HG03575 (cell line): ENCODE data around the gene IL4R.
"Not testable (repeated sequence)": the region's sequence is repeated elsewhere in the genome, so short reads cannot be mapped to it uniquely, and the experiment has no call there.

Source experiments
- ATAC-seq: cut with Tn5 transposase; IDR thresholded peaks from one replicate; pipeline ENCODE4 v1.9.1; 2021; ENCODE audit not compliant: unreplicated experiment, insufficient number of reproducible peaks, low FRiP score; ENCODE audit errors: extremely low read depth

Gene IL4R

DNA sequence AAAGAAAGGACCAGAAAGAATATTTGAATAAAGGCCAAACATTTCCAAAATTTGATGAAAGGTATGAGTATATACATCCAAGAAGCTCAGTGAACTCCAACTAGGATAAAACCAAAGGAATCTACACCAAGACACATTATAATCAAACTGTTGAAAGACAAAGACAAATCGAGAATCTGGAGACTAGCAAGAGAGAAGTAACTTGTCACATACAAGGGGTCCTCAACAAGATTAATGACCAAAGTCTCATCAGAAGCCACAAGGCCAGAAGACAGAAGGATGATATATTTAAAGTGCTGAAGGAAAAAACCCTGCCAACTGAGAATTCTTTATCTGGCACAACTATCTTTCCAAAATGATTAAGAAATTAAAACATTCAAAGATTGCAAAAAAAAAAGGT lies 78.9 kb downstream of the IL4R start:
- ATAC-seq: no peak

DNA sequence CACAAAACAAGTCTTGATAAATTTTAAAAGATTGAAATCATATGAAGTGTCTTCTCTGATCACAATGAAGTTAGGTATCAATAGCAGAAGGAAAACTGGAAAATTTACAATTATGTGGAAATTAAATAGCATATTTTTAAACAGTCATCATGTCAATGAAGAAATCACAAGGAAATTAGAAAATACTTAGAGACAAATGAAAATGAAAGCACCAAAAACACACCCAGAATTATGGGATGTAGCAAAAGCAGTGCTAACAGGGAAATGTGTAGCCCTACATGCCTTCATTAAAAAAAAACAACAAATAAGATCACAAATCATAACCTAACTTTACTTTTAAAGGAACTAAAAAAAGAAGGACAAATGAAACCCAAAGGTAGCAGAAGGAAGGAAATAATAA lies 80.7 kb downstream of the IL4R start:
- no peak for ATAC-seq

DNA sequence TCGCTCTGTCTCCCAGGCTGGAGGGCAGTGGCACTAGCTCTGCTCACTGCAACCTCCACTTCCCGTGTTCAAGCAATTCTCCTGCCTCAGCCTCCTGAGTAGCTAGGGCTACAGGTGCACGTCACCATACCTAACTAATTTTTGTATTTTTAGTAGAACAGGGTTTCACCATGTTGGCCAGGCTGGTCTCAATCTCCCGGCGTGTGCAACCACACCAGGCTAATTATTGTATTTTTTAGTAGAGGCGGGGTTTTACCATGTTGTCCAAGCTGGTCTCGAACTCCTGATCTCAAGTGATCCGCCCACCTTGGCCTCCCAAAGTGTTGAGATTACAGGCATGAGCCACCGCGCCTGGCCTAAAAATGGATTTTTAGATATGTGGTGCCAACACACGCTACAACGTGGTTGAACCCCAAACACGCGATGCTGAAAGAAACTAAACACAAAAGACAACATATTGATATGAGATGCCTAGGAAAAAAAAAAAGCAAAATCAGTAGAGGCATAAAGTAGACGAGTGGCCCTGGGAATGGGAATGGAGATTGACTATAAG lies 84.6 kb downstream of the IL4R start:
- ATAC-seq: not testable (repeated sequence)

DNA sequence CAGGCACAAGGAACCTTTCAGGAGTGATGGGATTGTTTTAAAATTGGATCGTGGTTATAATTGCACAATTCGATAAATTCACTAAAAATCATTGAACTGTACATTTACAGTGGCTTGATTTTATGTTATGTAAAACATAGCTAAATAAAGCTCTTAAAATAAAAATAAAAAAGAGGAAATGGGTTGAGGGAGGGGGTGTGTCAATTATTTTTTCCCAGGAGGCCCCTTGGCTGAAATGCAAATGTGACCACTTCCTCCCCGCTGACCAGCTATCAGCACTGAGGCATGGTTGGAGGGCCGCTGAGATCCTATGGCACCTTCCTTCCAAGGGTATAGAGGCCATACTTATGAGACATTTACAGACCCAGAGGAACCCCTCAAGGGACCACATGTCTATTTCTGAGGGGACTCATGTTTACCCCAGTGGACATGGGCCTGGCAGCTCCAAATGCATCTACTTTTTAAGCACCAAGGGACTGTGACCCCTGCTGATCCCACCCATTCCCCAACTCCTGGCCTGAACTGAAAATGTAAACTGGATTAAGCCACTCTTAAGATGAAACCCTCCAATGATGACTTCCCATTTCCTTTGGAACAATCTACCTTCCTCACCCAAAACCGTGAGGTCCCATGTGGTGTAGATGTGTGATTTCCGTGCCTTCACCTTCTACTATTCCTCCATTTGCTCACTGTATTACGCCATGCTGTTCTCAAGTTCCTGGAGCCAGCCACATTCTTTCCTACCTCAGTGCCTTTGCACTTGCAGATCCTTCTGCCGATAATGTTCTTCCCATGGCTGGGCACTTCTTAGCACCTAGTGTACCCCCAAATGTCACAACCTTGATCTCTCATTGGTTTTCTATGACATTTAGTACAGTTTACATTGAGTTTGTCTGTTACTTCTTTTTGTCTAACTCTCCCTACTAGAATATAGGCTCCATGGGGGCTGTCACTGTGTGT lies 85.4 kb downstream of the IL4R start:
- no peak for ATAC-seq

DNA sequence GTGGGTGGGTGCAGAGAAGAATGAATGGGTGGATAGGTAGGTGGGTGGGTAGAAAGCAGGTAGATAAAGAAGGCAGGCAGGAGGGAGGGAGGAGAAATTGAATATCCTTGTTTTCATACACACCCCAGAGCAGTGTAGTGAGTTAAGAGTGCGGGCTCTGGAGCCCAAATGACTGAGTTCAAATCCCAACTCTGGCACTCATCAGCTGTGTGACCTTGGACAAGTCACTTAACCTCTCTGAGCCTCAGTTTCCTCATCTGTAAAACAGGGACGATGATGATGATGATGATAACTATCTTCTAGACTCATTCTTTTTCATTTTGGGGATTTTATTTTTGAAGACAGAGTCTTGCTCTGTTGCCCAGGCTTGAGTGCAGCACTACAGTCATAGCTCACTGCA lies 86.2 kb downstream of the IL4R start:
- ATAC-seq: no peak

DNA sequence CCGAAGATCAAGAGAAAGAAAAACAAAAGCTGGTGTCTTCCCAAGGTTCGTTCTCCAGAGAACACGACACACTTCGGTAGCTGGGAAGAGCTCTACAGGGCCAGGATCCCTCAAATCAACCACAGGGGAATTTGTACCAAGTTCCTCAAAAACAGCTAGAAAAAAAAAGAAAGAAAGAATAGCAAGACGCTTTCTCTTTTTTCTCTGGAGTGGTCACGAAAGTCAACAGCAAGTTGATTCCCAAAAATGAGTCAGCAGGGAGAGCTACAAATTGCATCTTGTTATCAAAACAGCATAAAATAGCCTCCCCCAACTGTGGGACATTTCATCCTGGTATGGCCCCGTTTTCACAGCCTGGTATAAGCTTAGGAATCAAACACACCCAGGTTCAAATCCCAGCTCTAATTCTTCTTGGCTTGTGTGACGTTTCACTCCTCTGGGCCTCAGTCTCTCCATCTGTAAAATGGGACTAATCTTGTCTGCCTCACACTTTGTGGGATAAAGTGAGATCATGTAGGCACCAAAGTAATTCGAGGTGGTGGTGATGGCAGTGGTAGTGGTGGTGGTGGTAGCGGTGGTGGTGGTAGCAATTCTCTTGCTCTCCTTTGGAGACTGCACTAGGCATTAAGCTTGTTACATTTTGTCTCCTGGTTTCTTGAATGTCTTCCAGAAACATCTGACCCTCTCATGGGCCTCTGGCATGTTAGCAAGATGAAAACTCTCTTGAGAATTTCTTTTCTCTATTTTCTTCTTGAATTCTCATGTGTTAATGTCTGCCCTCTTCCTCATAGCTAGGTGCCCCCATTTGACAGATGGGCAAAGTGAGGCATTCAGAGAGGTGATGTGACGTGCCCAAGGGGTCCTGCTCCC lies 87.2 kb downstream of the IL4R start:
- ATAC-seq: no peak

- peak; percentile 23 for ATAC-seq
Observed at GRCh38 chr16:27401768-27402568, 88.2 kb downstream of the IL4R start, which contains the start of gene IL21R. IL21R (plus strand) TSS chr16:27402174; CDS start chr16:27430072, 27,898 bp downstream.

- ATAC-seq: no peak
Observed at GRCh38 chr16:27402569-27402963, 88.8 kb downstream of the IL4R start.

- ATAC-seq: no peak
Observed at GRCh38 chr16:27402964-27403600, 89.3 kb downstream of the IL4R start.

DNA sequence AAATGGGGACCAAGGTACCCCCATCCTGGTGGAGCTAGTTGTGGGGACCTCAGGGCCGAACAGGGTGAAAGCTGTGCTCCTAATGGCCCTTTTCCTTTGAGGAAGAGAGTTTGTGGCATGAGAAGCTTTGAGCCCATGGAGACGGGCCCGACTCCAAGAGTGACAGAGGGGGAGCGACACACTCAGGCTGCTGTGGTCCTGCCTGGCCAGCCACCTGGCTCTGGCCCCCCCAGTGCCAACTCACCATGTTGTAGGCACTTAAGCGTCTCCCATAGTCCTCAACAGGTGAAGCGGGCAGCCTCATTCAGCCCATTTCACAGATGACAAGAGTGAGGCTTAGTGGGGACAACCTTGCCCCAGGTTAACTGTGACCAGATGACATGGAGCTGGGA lies 89.8 kb downstream of the IL4R start:
- ATAC-seq: no peak

- no peak for ATAC-seq
Observed at GRCh38 chr16:27404163-27404823, 90.5 kb downstream of the IL4R start.

GRCh38 chr16:27405546-27406451 lies 92.0 kb downstream of the IL4R start:
- ATAC-seq: no peak

- no peak for ATAC-seq
Observed at GRCh38 chr16:27406511-27407128, 92.8 kb downstream of the IL4R start.

- ATAC-seq: no peak
Observed at GRCh38 chr16:27407133-27407532, 93.4 kb downstream of the IL4R start.

- no peak for ATAC-seq
Observed at GRCh38 chr16:27408012-27408601, 94.3 kb downstream of the IL4R start.

DNA sequence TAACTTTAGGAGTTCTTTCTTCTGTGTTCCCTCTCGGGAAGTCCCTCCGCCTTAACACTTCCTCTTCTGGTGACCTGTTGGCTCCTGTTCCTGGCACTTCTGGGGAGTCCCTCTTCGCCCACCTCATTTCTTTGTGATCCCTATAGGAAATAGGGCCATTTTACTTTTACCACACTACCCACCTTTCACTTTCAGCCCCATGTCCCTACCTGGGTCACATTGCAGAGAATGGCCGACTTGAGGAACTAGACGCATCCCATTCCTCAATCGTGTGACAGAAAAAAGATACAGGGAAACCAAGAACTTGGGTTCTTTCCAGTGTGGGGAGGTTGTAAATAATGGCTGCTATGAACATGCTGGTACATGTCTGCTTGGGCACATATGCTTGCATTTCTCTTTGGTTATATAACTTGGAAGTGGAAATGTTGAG lies 94.8 kb downstream of the IL4R start:
- ATAC-seq: no peak
